DMS53 treated with DMSO at 0.1 percent for 48 hours (cell line): ENCODE results near the gene SMYD3.
A peak's percentile ranks its signal among the peaks of the same experiment; 100 is the strongest.
"Not testable (repeated sequence)": the region's sequence is repeated elsewhere in the genome, so short reads cannot be mapped to it uniquely, and the experiment has no call there.

Source experiments
- DNase-seq: peaks from one replicate; lab custom pipeline; 2025; ENCODE audit not compliant: unreplicated experiment; lab: John Stamatoyannopoulos, UW

Gene SMYD3

DNA sequence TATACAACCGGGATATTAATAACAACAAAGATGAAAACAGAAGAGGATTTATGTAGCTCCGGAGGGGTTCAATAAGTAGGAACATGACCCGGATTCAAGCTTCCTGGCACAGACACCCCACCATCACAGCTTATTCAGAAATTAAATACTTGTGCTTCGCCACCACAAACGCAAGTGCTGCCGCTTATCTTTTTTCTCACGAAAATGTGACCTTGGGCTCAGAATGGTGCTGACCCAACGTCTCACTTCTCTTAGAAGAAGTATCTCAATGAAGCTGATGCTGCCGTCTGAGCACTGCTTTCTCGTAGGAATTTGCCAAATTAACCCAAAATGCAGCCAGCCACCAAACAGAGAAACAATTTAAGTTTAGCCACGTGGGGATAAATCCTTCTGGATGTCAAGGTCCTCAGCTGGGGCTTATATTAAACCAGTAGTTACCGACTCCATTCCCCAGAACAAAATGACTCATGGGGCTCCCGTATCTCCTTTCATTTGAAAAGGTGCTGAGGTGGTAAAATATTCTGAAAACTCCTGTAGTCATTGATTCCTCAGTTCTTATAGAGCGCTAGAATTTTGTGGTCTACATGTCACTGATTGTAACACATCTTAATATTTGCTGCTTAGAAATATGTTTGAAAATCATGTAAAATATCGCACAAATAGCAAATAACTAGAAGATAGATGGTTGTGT, 466.7 kb downstream of the SMYD3 start:
- DNase-seq = no peak

GRCh38 chr1:246039584-246039983, 467.5 kb downstream of the SMYD3 start:
- DNase-seq = no peak

- no peak for DNase-seq
Measured at GRCh38 chr1:246037832-246038231, 469.2 kb downstream of the SMYD3 start.

DNA sequence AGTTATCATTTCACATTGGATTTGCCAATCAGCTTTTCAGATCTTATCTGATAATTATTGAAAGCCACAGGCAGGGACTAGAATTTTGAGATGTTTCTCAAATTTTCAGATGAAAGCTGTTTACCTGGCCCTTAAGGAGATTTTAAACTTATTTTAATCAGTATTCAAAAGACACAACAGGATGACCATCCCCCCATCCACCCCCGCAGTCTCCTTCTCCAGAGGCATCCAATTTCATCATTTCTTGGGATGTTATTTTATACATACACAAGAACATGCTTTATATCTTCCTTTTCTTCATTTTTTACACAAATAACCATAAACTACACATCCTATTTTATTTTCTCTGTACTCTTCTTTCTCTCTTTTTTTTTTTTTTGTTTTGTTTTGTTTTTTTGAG, 470.9 kb downstream of the SMYD3 start:
- DNase-seq = no peak

- DNase-seq = no peak
Measured at GRCh38 chr1:246035060-246035541, 472.0 kb downstream of the SMYD3 start.

- no peak for DNase-seq
Measured at GRCh38 chr1:246034630-246035029, 472.4 kb downstream of the SMYD3 start.

GRCh38 chr1:246032984-246033383, 474.1 kb downstream of the SMYD3 start:
- no peak for DNase-seq

DNA sequence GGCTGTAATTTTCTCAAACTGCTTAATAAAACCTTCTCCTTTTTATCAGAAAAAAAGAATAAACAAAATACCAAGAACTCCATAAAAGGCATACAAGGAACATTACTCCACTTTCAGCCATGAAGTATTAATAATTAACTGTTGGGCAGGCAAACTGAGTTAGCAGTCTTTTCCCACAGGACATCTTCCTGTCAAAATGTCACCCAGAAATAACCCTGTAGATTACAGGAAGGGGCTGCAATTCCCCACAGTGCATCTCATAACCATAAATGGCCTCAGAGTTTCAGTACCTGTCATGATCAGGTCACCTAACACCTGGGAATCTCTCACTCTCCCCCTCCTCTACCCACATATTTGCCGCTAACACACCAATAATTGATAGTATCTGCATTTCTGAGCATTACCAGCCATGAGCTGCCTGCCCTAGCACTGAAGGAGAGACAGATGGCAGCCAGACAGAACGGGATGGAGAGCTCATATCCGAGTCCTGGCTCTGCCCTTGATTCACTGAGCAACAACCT, 475.0 kb downstream of the SMYD3 start:
- no peak for DNase-seq

GRCh38 chr1:246029616-246030015, 477.5 kb downstream of the SMYD3 start:
- no peak for DNase-seq

GRCh38 chr1:246024118-246024517, 483.0 kb downstream of the SMYD3 start:
- DNase-seq = not testable (repeated sequence)

DNA sequence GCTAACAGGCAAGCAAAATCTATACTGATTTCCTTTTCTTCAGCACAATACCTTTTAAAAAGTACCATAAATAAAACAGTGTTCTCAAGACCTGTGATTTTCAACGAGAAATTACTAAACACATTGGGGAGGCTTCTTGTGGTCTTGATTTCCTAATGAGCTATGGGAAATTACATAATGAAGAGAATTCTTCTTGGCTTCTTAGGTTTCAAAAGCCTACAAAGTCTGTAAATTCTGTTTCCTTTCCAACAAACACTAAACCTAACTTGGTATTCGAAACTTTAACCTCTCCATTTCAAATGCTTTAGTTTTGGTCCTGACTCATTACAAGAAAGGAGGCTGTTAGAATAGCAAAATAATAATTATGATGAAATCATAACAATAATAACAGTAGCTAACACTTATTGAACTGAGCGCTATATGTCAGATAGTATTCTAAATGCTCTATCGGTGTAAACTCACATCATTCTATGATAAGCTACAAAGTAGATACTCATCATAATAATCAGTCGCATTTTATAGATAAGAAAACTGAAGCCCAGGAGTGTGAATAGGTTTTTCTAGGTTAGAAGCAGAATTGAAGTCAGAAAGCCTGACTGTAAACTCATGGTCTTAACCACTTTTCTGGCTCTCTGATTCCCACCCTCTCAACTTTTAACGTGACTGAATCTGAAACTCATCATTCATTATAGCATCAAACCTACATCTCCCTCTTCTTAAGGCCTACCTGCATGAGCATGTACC, 486.7 kb downstream of the SMYD3 start:
- DNase-seq = no peak

GRCh38 chr1:246018146-246018545, 488.9 kb downstream of the SMYD3 start:
- DNase-seq = no peak

DNA sequence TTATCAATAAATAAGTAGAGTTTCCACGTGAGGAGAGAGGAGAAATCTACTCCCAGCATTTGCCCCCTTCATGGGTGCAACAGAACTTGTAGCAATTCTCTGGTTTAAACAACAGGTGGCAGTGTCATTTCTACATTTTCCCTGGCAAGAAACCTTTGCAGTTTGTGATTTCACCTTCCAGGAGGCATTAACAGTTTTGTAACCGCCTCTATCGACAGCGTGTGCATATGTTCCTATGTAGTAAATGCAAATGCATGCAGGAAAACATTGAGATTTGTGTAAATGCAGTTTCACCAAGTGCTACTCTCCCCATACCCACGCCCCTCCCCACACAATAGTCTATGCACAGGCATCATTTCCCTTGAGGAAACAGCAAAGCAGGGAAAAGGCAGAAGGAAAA, 494.7 kb downstream of the SMYD3 start:
- peak; percentile 46 for DNase-seq

GRCh38 chr1:246010386-246010785, 496.7 kb downstream of the SMYD3 start:
- no peak for DNase-seq

DNA sequence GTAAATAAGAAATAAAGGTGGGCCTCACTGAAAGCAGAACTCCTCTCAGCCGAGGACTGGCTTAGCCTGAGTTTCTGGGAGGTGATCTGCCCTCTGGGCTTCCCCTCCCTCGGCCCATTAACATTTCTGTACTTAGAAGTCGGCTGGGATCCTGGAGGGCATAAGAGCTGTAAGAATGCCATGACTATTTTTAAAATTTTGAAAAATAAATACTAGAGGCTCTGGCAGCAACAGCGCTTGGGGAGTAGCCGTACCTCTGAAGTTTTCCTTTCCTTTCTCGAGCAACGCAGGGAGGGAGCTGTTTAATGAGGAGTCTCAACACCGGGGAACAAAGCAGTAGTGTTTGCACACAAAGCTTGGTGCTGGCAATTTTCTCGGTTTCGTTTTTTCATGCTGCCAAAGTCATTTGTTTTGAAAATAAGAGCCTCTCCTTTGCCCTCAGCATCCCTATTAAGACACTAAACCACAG, 498.7 kb downstream of the SMYD3 start:
- DNase-seq = no peak

GRCh38 chr1:246005067-246005466, 502.0 kb downstream of the SMYD3 start:
- no peak for DNase-seq

DNA sequence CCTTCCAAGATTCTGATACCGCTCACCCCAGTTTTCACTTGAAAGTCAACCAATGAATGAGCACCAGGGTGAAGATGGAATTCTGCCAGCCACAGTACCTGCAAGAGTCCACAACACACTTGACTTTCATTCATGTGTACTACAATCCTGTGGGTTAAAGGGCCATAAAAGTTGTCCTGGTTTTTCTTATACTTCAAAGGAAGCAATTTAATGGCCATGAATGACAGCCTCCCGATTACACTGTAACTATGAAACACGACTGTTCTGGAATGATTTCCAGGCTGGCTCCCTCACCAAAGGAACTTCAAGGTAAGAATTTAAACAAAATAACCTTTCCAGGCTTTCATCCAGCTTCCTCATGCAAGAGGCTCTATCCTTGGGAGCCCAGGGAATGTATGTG, 502.8 kb downstream of the SMYD3 start:
- no peak for DNase-seq

- DNase-seq = no peak
Measured at GRCh38 chr1:246003442-246003730, 503.7 kb downstream of the SMYD3 start.

- DNase-seq = peak; percentile 85
Measured at GRCh38 chr1:246002725-246003441, 504.2 kb downstream of the SMYD3 start.

DNA sequence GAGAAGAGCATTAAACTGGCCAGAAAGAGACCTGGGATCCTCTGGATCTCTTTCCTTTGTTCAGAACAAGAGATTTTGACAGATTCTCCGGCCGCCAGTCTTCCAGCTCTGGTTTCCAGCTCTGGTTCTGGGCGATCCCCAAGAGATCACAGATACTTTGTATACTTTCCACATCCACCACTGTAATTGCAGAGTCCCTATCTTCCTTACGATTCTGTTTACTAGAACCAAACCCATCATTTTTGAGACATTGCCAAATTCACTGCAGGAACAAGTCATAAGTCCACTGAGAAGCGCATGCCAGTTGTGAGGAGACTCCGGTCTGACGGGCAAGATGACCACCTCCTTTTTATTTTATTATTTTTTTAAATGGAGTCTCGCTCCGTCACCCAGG, 505.2 kb downstream of the SMYD3 start:
- DNase-seq = no peak

DNA sequence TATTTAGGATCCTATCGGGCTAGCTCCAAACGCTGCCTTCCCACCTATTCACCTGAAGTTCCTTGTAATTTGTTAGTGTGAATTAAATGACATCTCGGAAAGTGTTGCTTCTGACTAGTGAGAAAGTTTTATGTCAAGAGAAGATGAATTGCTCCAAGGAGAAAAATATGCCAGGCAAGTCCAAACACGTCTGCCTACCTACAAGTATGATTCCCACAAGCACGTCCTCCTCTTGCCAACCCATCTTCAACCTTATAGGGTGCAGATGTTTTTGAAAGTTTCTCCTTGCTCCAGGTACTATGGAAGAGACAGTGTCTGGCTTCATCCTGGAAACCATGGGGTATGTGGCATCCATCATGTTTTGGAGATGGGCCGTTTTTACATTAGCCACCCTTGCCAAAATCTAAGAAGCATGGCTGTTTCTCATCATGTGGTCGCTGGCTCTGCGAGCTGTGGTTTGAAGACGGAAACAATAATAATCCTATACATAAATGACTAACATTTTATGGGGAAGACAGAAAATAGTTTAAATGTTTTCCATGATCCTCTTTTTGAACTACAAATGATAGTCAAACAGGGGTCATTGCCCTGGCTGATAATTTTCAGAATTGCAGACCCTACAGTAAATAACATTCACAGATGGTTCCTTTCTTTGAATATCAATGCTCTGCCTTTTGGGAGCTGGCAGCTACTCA, 505.8 kb downstream of the SMYD3 start:
- DNase-seq = no peak
